22Rv1 (cell line): Measurements from ENCODE around the gene EEF1AKMT3.

Experiments
- ZFX ChIP-seq: fragments of 450-650 bp; IDR thresholded peaks from 2 replicates; pipeline ENCODE4 v1.6.1; 2017; ENCODE audit warnings: antibody characterized with exemption, borderline replicate concordance
- TF ChIP-seq, protein P1 (sequence below): fragments of 450-650 bp; IDR thresholded peaks from 2 replicates; pipeline ENCODE4 v1.5.1; 2017; ENCODE audit warnings: mild to moderate bottlenecking

DNA sequence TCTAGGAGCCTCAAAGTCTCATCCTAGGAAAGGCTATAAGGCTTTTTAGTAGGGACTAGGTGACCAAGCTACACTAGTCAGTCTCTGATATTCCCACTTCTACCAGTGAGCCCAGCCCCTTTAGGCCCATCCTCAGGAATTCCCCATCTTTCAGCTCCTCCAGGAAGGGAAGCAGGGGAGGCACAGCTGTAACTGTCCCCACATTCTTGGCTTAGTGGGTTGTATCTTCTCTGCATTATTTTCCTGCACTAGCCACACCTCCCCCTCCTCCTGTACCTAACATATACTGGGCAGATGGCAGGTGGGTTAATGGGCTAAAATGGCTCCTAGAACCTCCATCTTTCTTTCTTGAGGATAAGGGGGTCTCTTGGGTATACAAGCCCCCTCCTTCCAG is 5.1 kb upstream of the EEF1AKMT3 start:
- TF ChIP-seq, protein P1, sequence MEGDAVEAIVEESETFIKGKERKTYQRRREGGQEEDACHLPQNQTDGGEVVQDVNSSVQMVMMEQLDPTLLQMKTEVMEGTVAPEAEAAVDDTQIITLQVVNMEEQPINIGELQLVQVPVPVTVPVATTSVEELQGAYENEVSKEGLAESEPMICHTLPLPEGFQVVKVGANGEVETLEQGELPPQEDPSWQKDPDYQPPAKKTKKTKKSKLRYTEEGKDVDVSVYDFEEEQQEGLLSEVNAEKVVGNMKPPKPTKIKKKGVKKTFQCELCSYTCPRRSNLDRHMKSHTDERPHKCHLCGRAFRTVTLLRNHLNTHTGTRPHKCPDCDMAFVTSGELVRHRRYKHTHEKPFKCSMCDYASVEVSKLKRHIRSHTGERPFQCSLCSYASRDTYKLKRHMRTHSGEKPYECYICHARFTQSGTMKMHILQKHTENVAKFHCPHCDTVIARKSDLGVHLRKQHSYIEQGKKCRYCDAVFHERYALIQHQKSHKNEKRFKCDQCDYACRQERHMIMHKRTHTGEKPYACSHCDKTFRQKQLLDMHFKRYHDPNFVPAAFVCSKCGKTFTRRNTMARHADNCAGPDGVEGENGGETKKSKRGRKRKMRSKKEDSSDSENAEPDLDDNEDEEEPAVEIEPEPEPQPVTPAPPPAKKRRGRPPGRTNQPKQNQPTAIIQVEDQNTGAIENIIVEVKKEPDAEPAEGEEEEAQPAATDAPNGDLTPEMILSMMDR = no peak
- TF ChIP-seq ZFX = no peak
